RPMI7951 (cell line): ENCODE results near the gene TTLL8. TPM values are rescaled to one million over a fixed set of nuclear protein-coding genes. Genes with fewer than 3 reads are reported as not detected.

Experiments used
- total RNA-seq: library from RNA; depleted of rRNA; stranded (reverse); fragments of >200 nt; shearing (Covaris generic); gene quantifications from 2 replicates; pipeline ENCODE4 v1.2.3, GENCODE V29; 2014; rRNA removed

TTLL8 gene
- total RNA-seq, 1 experiment from 2014 or later, result not detected

Other genes with a start within 250 kb of the TTLL8 start
- gene BRD1, start 230.4 kb downstream of the TTLL8 start, total RNA-seq, result 7.2 and 8.2 TPM in 2 replicates
- 7.3 and 7.7 TPM in 2 replicates for gene ZBED4, start 204.5 kb downstream of the TTLL8 start, total RNA-seq
- 15.0 and 18.7 TPM in 2 replicates for gene ALG12, start 139.9 kb downstream of the TTLL8 start, total RNA-seq
- gene CRELD2, start 139.7 kb downstream of the TTLL8 start, total RNA-seq, result 49.7 and 56.7 TPM in 2 replicates
- 9.3 and 12.7 TPM in 2 replicates for gene PIM3, start 97.5 kb downstream of the TTLL8 start, total RNA-seq
- gene IL17REL, start 45.5 kb downstream of the TTLL8 start, total RNA-seq, result not detected in 2 replicates
- gene MLC1, start 27.1 kb upstream of the TTLL8 start, total RNA-seq, result not detected in 2 replicates
- gene MOV10L1, start 31.7 kb upstream of the TTLL8 start, total RNA-seq, result 0.29 TPM in 1 of 2 replicates, not detected in the other
- gene PANX2, start 112.4 kb upstream of the TTLL8 start, total RNA-seq, result 0.49 TPM in 1 of 2 replicates, not detected in the other
- gene TRABD, start 127.6 kb upstream of the TTLL8 start, total RNA-seq, result 11.2 and 11.6 TPM in 2 replicates
- gene SELENOO, start 142.7 kb upstream of the TTLL8 start, total RNA-seq, result 9.4 and 13.7 TPM in 2 replicates
- 6.7 and 7.1 TPM in 2 replicates for gene TUBGCP6, start 186.7 kb upstream of the TTLL8 start, total RNA-seq
- 4.2 and 5.0 TPM in 2 replicates for gene HDAC10, start 193.0 kb upstream of the TTLL8 start, total RNA-seq
- 6.7 and 13.2 TPM in 2 replicates for gene MAPK12, start 203.4 kb upstream of the TTLL8 start, total RNA-seq
- gene MAPK11, start 212.1 kb upstream of the TTLL8 start, total RNA-seq, result 1.8 TPM in 2 replicates
- 27.6 and 37.1 TPM in 2 replicates for gene PLXNB2, start 249.3 kb upstream of the TTLL8 start, total RNA-seq